ENCODE measurements around the gene PRKAR2B.
"Not testable (repeated sequence)": the region's sequence is repeated elsewhere in the genome, so short reads cannot be mapped to it uniquely, and the experiment has no call there.

PRKAR2B gene

DNA sequence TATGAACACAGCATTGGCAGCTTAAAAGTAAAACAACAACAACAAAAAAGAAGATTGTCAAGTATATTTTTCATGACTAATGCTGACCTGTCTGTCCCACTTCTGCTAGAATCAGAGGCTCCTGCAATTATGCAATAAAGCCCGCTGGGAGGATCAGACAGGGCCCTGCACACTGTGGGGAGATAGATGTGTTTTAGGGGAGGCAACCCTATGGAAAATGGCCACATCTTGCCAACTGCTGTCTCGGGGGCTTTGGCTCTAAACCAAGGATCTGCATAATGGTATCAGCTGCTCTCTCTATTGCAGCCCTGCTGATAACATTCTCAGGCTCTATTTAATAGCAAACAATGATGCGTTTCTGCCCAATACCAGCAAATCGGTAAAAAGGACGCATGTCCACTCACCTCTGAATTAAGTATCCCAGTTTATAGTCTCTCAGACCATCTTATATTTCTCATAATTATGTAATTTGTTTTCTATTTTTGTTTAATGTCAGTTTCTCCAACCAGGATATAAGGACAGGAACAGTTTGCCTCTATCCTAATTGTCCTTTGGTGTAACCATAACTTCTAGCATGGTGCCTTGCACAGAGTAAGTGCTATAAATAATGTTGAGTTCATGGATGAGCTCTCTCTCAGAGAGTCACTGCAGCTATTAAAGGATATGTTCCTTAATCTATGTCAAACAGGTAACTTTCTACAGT lies 15.3 kb upstream of the PRKAR2B start:
- DNase-seq = no peak

- DNase-seq = no peak
These were observed 14.7 kb upstream of the PRKAR2B start for GRCh38 chr7:107029764-107030286.

DNA sequence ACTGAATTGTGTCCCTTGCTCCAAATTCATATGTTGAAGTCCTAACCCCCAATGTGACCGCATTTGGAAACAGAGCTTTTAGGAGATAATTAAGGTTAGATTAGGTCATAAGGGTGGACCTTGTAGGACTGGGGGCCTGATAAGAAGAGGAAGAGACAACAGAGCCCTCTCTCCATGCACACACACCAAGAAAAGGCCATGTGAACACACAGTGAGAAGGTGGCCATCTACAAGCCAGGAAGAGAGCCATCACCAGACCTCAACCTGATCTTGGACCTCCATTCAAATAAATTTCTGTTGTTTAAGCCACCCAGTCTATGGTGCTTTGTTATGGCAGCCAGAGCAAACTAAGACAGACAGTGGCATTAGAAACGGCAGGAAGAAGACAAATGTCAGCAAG lies 12.5 kb upstream of the PRKAR2B start:
- DNase-seq = no peak

DNA sequence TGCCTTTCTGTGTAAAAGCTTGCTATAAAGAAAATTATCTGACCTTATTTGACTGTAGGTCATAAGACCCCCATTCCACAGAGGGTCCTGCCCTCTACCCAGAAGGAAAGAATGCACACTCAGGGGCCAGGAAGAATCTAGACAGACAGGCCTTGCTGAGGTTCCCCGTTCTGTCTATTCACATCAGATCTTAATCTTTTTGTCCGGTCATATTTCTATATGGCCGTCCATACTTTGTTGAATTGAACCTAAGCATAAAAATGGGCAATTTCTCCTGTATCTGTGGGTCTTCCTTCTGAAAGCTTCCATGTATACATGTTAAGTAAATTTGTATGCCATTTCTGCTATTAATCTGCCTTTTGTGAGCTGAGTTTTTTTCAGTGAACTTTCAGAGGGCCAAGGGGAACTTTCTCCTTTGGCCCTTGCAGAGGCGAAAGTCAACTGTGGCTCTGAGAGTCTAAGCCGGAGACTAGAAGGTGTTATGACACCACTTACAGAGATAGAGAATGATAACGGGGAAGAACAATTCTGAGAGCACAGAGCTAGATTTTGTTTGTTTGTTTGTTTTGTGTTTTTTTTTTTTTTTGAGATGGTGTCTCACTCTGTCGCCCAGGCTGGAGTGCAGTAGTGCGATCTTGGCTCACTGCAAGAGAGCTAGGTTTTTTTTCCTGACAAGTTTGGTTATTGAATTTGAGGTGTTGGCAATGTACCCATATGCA lies 11.6 kb upstream of the PRKAR2B start:
- no peak for DNase-seq

DNA sequence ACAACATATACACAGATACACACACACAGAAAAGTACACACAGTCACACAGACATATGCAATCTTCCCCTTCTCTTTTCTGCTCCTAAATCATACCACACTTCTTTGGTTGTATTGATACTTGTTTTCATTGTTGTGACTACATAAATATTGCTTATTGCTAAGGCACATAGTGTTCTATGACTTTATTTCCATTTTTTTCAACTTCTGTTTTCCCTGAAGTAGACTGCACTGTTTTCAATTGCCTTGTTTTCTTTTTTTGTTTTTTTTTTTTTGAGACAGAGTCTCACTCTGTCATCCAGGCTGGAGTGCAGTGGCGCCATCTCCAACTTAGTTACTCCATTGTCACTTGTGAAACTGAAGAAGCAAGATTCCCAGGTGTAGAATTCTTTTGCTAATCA lies 10.0 kb upstream of the PRKAR2B start:
- DNase-seq = no peak

DNA sequence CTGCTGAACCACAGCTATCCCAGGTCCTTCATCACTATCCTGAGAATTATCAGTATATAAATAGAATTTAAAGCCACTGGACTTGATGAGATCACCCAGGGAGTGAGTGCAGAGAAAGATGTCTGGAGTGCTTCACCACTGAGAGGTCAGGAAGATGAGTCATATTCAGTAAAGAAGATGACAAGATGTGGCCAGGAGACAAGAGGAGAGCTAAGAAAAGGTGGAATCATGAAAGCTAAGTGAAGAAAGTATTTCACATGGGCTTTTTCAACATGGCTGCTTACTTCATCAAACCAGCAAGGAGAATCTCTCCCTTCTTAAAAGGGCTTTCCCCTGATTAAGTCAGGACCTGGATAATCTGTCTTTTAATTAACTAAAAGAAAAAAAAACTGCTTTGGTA lies 9.1 kb upstream of the PRKAR2B start:
- no peak for DNase-seq

DNA sequence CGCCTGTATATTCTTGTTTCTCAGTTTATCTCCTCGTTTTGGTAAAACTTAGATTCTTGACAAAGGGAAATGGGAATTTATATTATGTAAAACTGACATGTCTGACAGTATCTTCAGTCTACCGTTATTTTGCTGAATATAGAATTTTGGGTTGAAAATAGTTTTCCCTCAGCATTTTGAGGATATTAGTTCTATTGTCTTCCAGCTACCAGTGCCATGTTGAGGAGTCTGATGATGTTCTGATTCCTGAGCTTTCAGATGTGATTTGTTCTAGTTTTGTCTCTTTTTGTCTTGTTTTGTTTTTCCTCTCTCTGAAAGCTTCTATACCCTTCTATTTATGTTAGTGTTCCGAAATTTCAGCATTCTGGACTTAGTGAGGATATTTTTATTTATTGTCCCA lies 8.0 kb upstream of the PRKAR2B start:
- DNase-seq = no peak

DNA sequence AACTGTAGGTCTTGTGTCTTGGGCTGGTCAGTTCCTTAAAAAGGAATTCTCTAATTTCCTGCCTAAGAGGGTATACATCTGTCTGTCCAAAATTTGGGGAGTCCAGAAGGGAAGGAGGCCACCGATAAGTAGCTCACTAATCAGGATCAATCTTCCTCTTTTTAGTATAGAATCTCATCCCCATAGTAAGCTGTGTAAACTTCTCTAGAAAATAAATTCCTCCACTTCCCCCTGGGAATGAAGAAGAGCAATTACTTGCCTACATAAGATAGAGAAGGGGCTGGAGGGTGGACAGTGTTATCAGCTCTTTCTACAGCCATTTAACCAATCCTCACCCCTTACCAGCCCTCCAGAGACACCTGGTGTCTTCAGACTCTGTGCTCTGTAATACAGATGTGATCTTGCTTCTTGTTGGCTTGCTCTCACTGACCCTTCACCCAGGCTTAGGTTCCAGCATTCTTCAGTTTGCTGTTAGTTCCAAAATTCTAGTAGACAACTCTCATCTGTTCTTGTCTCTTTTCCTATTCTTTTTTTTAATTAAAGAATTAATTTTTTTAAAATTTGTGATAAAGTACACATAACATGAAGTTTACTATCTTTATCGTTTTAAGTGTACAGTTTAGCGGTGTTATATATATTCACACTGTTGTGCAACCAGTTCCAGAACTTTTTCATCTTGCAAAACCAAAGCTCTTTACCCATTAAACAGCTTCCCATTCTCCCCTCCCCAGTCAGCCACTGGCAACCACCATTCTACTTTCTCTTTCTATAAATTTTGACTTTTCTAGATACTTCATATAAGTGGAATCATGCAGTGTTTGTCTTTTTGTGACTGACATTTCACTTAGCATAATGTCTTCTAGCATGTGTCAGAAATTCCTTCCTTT lies 6.5 kb upstream of the PRKAR2B start:
- DNase-seq = no peak

DNA sequence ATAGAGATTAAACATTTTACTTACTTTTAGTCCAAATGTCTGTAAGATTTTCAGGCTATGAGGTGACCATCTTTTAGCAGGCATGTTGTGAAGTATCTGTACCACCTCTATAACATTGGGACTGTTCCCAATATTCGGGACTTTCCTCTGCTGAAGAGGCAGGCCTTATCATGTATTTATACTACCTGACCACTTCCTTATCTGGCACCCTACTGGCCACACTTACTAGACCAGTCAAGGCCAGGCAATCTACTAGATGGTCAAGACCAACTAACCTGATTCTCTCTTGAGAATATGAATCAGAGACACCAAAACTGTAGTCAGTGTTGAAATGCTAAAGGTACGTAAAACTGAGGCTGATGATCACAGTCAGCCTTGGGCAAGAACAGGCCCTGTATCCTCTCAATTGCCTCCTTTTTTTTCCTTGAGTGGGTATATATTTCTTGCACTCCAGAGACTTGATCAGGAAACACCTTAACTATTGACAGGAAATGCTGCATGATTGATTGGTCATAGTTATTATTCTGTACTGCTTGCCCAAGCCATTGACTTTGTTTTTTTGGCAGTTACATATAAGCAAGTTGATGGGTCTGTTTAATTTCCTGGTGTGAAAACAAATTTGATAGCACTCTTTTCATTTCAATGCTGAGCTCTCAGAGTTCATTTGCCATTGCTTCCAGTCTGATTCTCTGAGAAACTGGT lies 5.2 kb upstream of the PRKAR2B start:
- DNase-seq = no peak

- no peak for DNase-seq
These were observed 3.4 kb upstream of the PRKAR2B start for GRCh38 chr7:107041097-107041496.

DNA sequence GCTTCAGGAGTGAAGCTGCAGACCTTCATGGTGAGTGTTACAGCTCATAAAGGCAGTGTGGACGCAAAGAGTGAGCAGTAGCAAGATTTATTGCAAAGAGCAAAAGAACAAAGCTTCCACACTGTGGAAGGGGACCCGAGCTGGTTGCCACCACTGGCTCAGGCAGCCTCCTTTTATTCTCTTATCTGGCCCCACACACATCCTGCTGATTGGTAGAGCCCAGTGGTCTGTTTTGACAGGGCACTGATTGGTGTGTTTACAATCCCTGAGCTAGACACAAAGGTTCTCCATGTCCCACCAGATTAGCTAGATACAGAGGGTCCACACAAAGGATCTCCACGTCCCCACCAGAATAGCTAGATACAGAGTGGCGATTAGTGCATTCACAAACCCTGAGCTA lies 2.7 kb upstream of the PRKAR2B start:
- not testable (repeated sequence) for DNase-seq

GRCh38 chr7:107042326-107042910 lies 2.1 kb upstream of the PRKAR2B start:
- not testable (repeated sequence) for DNase-seq

DNA sequence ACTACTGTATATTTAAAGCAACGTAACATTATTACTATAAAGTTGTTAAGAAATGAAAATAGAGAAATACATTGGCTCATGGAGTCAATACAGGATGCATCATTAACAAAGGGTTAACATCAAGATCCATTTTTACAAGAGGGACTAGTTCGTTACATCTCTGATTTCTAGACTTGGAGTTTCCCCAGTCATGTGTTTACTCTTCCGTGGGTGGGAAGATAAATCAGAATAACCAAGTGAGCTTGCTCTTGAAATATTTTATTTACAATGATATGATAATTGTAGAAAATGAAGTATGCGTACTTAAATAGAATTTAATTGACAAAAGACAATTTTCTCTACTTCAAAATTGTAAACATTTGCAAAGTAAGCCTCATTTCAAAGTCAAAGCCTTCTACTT lies 1.0 kb upstream of the PRKAR2B start:
- no peak for DNase-seq

DNA sequence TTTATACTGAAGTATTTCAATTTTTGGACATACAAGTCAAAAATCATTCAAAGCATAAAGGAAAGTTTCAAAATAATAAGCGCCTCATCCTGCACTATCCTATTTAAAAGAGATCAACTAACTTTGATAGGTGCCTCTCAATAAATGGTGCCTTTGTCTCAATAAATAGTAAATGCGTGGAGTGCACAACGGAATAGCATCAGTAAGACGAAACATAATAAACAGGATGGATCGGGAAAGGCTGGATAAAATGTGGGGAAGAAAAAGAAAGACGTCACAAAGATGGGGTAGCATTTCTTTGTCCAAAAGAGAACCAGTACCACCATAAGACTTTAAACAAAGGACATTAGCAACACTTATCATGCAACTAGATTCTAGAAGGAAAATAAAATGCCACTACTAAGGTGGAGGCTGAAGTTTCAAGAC lies 571 bp upstream of the PRKAR2B start:
- no peak for DNase-seq

DNA sequence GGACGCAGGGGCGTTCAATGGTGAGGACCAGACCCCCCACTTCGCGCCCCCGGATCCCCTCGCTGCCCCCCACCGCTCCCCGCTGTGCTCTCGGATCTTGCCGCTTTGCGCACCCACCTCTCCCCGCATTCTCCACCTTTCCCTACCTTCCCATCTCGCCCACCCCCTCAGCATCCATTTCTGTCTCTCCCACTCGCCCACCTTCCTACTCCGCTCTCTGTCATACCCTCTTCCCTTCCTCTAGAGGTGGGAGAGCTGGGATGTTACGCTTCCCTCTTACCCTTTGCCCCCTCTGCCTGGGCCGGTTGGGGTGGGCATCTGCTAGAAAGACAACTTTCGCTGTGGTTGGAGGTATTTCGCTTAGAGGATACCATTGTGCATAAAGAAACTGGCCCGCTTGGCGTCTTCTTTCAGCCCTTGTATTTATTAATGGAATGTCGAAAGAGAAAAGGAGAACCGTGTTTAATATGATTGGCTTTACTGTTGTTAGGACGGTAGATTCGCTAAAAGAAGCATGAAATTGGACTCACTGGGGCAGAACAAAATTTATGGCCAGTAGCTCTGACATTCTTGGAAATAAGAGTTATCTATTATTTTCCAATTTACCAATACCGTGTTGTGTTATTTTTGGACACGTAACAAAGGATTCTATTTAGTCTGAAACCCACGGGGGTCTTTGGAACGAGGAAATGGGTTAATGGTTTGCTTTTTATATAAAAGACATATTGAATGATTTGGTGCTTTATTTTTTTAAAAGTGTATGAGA lies 873 bp downstream of the PRKAR2B start:
- DNase-seq = peak; percentile 23

DNA sequence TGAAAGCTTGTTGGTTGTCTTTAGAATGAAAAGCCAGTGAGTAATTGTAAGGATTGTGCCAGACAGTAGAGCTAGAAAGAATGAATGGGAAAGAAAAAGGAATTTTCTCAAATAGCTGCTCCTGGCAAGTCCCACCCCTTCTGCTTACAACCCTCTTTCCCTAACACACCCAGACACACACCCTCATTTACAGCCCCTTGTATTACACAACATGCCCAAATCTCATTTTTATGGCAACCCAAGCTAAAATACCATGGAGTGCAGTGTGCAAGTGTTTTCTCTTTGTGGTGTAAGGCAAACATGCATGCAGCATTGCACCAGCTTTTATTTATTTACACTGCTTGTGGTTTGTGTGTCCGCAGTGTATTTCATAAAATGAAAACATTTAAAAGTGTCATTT lies 1.5 kb downstream of the PRKAR2B start:
- no peak for DNase-seq

DNA sequence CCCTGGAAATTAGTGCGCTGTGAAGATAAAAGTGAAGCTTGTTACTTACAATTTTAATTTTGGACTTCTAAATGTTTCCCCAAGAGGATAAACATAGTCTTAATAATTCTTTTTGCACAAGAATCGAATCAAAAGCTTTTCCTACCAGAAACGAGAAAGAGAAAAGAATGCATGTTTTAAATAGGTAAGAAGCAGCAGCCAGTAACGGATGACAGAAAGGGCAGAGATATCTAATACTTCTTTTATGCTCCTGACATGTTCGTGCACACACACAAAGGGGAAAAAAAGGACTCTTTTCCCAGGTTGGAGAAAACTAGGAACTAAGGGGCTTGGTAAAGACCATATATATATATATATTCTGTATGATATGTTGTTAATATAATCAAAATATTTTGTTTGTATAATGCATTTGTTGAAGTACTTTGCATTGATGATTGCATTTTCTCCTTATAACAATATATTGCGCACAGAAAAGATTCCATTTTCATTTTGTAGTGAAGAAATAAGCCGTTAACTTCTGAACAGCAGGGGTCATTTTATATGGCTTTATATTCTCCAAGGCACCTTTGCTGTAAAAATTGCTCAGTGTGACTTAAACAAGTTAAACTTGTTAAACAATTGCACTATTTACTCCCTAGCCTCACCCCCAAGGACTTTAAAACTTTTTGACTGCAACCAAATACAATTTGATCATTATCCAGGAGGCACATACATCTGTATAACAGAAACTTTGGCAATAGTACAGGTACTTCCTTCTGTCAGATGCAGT lies 2.2 kb downstream of the PRKAR2B start:
- no peak for DNase-seq

GRCh38 chr7:107047902-107048782 lies 3.6 kb downstream of the PRKAR2B start:
- no peak for DNase-seq

- DNase-seq = no peak
These were observed 4.4 kb downstream of the PRKAR2B start for GRCh38 chr7:107048783-107049418.
